Mesothelial cell of epicardium (in vitro differentiated cells): ENCODE results near the gene BACE2. TPM values are rescaled to one million over a fixed set of nuclear protein-coding genes. Genes with fewer than 3 reads are reported as not detected.

Source experiments
- DNase-seq, 2 experiments: peaks; one replicate each; pipeline ENCODE4 v3.0.0; 2021; ENCODE audit warnings: low spot score in 2 of 2; ENCODE audit not compliant: unreplicated experiment in 2 of 2
- H3K27ac Mint-ChIP-seq: 2 replicates; pipeline ENCODE4 v1.8.0; 2021; ENCODE audit warnings: mixed read lengths
- H3K27me3 Mint-ChIP-seq: 2 replicates; pipeline ENCODE4 v1.8.0; 2021; ENCODE audit warnings: low read depth, mixed read lengths
- H3K36me3 Mint-ChIP-seq: 2 replicates; pipeline ENCODE4 v1.8.0; 2021; ENCODE audit warnings: mixed read lengths
- H3K4me1 Mint-ChIP-seq: 2 replicates; pipeline ENCODE4 v1.8.0; 2021; ENCODE audit warnings: mixed read lengths
- H3K4me3 Mint-ChIP-seq: 2 replicates; pipeline ENCODE4 v1.8.0; 2021; ENCODE audit warnings: mild to moderate bottlenecking, moderate library complexity, mixed read lengths
- H3K9me3 Mint-ChIP-seq: 2 replicates; pipeline ENCODE4 v1.8.0; 2021; ENCODE audit warnings: mixed read lengths
- CTCF ChIP-seq: fragments of 200-600 bp; sonication (generic); IDR thresholded peaks from one replicate; pipeline ENCODE4 v1.5.0; 2021; ENCODE audit warnings: antibody characterized with exemption; ENCODE audit not compliant: unreplicated experiment
- total RNA-seq: library from RNA; stranded (reverse); gene quantifications from 3 replicates; pipeline ENCODE4 v1.2.1, GENCODE V29; 2021

Gene BACE2
- total RNA-seq, 1 donor from 2014 or later, result 31.3 TPM

GRCh38 chr21:41269535-41269934, 101.6 kb downstream of the BACE2 start:
- TF ChIP-seq CTCF, result no peak
- no peaks in the 10 kb centered on the region for H3K4me1 Mint-ChIP-seq
- H3K9me3 Mint-ChIP-seq, result peaks cover 30% of the 10 kb centered on the region
- no peak for DNase-seq
- H3K4me3 Mint-ChIP-seq, result no peak overlapping the region
- no peak overlapping the region for H3K27ac Mint-ChIP-seq
- H3K36me3 Mint-ChIP-seq, result peaks cover 27% of the 10 kb centered on the region
- no peaks in the 10 kb centered on the region for H3K27me3 Mint-ChIP-seq

- Mint-ChIP-seq H3K36me3 (peaks cover 26% of the 10 kb centered on the region), H3K27me3 (peaks cover 2% of the 10 kb centered on the region), H3K9me3 (peaks cover 15% of the 10 kb centered on the region), H3K27ac (no peak overlapping the region), H3K4me3 (no peak overlapping the region), H3K4me1 (peaks cover 17% of the 10 kb centered on the region)
- DNase-seq, result no peak
- TF ChIP-seq CTCF, result no peak
Observed at GRCh38 chr21:41277196-41277595, 109.2 kb downstream of the BACE2 start.

GRCh38 chr21:41277846-41278245, 109.9 kb downstream of the BACE2 start:
- no peak overlapping the region for H3K27ac Mint-ChIP-seq
- H3K4me3 Mint-ChIP-seq, result no peak overlapping the region
- DNase-seq, result no peak
- peaks cover 8% of the 10 kb centered on the region for H3K9me3 Mint-ChIP-seq
- H3K27me3 Mint-ChIP-seq, result peaks cover 5% of the 10 kb centered on the region
- peaks cover 21% of the 10 kb centered on the region for H3K36me3 Mint-ChIP-seq
- H3K4me1 Mint-ChIP-seq, result peaks cover 17% of the 10 kb centered on the region
- no peak for TF ChIP-seq CTCF

- peaks cover 10% of the 10 kb centered on the region for H3K36me3 Mint-ChIP-seq
- no peak overlapping the region for H3K4me3 Mint-ChIP-seq
- H3K4me1 Mint-ChIP-seq, result peaks cover 17% of the 10 kb centered on the region
- no peak for DNase-seq
- no peak overlapping the region for H3K27ac Mint-ChIP-seq
- TF ChIP-seq CTCF, result no peak
- no peaks in the 10 kb centered on the region for H3K9me3 Mint-ChIP-seq
- H3K27me3 Mint-ChIP-seq, result peaks cover 8% of the 10 kb centered on the region
Observed at GRCh38 chr21:41280115-41280919, 112.4 kb downstream of the BACE2 start.

GRCh38 chr21:41282412-41282811, 114.5 kb downstream of the BACE2 start:
- TF ChIP-seq CTCF, result no peak
- Mint-ChIP-seq H3K27me3 (peaks cover 8% of the 10 kb centered on the region), H3K27ac (no peak overlapping the region), H3K9me3 (no peaks in the 10 kb centered on the region), H3K36me3 (no peaks in the 10 kb centered on the region), H3K4me3 (no peak overlapping the region), H3K4me1 (peaks cover 17% of the 10 kb centered on the region)
- DNase-seq, result no peak
